Measurements from ENCODE around the gene BABAM2.

BABAM2 gene

GRCh38 chr2:28134262-28134812 lies 243.8 kb downstream of the BABAM2 start:
- TF ChIP-seq L3MBTL2 (conservative IDR thresholded peaks at IDR 0.05) (no peak), CTBP1 (IDR thresholded peaks at IDR 0.05; ENCODE audit: borderline replicate concordance) (no peak)
- ChIA-PET CTCF (no interaction called here), POLR2A (no interaction called here)
- DNase-seq (ENCODE audit: extremely low spot score), result no peak

GRCh38 chr2:28134857-28135256 lies 244.3 kb downstream of the BABAM2 start:
- ChIA-PET POLR2A (no interaction called here), CTCF (no interaction called here)
- DNase-seq (ENCODE audit: extremely low spot score), result no peak
- TF ChIP-seq PKNOX1 (IDR thresholded peaks at IDR 0.05) (no peak), TARDBP (IDR thresholded peaks at IDR 0.05) (no peak), FOXK2 (IDR thresholded peaks at IDR 0.05) (no peak), CTBP1 (IDR thresholded peaks at IDR 0.05; ENCODE audit: borderline replicate concordance) (no peak), LEF1 (IDR thresholded peaks at IDR 0.05; ENCODE audit: borderline replicate concordance) (no peak), SP1 (IDR thresholded peaks at IDR 0.05) (no peak), ARNT (IDR thresholded peaks at IDR 0.05) (no peak), HDGF (IDR thresholded peaks at IDR 0.05; ENCODE audit: borderline replicate concordance) (no peak), ZNF384 (IDR thresholded peaks at IDR 0.05) (no peak)

- TF ChIP-seq FOXM1 (IDR thresholded peaks at IDR 0.05; ENCODE audit: borderline replicate concordance) (no peak), L3MBTL2 (conservative IDR thresholded peaks at IDR 0.05) (no peak), HDGF (IDR thresholded peaks at IDR 0.05; ENCODE audit: borderline replicate concordance) (no peak), ARNT (IDR thresholded peaks at IDR 0.05) (no peak), FOXK2 (IDR thresholded peaks at IDR 0.05) (no peak), BHLHE40 (IDR thresholded peaks at IDR 0.05; ENCODE audit: borderline replicate concordance) (no peak), SUZ12 (IDR thresholded peaks at IDR 0.05) (no peak), ZNF384 (IDR thresholded peaks at IDR 0.05) (no peak), PKNOX1 (IDR thresholded peaks at IDR 0.05) (no peak)
- CTCF ChIA-PET, result no interaction called here
- POLR2A ChIA-PET, result no interaction called here
- DNase-seq (ENCODE audit: extremely low spot score), result no peak
These were observed 244.8 kb downstream of the BABAM2 start for GRCh38 chr2:28135324-28135723.

GRCh38 chr2:28135799-28136198 lies 245.3 kb downstream of the BABAM2 start:
- CTCF ChIA-PET, result no interaction called here
- TF ChIP-seq HDGF (IDR thresholded peaks at IDR 0.05; ENCODE audit: borderline replicate concordance) (no peak), BHLHE40 (IDR thresholded peaks at IDR 0.05; ENCODE audit: borderline replicate concordance) (no peak), NFRKB (IDR thresholded peaks at IDR 0.05) (no peak)
- POLR2A ChIA-PET, result no interaction called here
- no peak for DNase-seq (ENCODE audit: extremely low spot score)

GRCh38 chr2:28136556-28136955 lies 246.0 kb downstream of the BABAM2 start:
- ChIA-PET POLR2A (no interaction called here), CTCF (no interaction called here)
- TF ChIP-seq SUZ12 (IDR thresholded peaks at IDR 0.05), result no peak
- TF ChIP-seq SP1 (IDR thresholded peaks at IDR 0.05), result no peak
- TF ChIP-seq PKNOX1 (IDR thresholded peaks at IDR 0.05), result no peak
- no peak for TF ChIP-seq L3MBTL2 (conservative IDR thresholded peaks at IDR 0.05)
- no peak for TF ChIP-seq FOXA1 (IDR thresholded peaks at IDR 0.05)
- TF ChIP-seq FOXM1 (IDR thresholded peaks at IDR 0.05; ENCODE audit: borderline replicate concordance), result no peak
- no peak for TF ChIP-seq ELF4 (IDR thresholded peaks at IDR 0.05)
- no peak for TF ChIP-seq FOXK2 (IDR thresholded peaks at IDR 0.05)
- no peak for TF ChIP-seq TARDBP (IDR thresholded peaks at IDR 0.05)
- no peak for TF ChIP-seq CTBP1 (IDR thresholded peaks at IDR 0.05; ENCODE audit: borderline replicate concordance)
- no peak for TF ChIP-seq LEF1 (IDR thresholded peaks at IDR 0.05; ENCODE audit: borderline replicate concordance)
- no peak for TF ChIP-seq ZNF384 (IDR thresholded peaks at IDR 0.05)
- no peak for TF ChIP-seq NFRKB (IDR thresholded peaks at IDR 0.05)
- no peak for TF ChIP-seq HDGF (IDR thresholded peaks at IDR 0.05; ENCODE audit: borderline replicate concordance)
- TF ChIP-seq ARNT (IDR thresholded peaks at IDR 0.05), result no peak
- DNase-seq (ENCODE audit: extremely low spot score), result no peak

- ChIA-PET CTCF (no interaction called here), POLR2A (no interaction called here)
- TF ChIP-seq ELF4 (IDR thresholded peaks at IDR 0.05) (no peak), HDGF (IDR thresholded peaks at IDR 0.05; ENCODE audit: borderline replicate concordance) (no peak), FOXM1 (IDR thresholded peaks at IDR 0.05; ENCODE audit: borderline replicate concordance) (no peak), CTBP1 (IDR thresholded peaks at IDR 0.05; ENCODE audit: borderline replicate concordance) (no peak), L3MBTL2 (conservative IDR thresholded peaks at IDR 0.05) (no peak), FOXA1 (IDR thresholded peaks at IDR 0.05) (no peak), ZNF384 (IDR thresholded peaks at IDR 0.05) (no peak), LEF1 (IDR thresholded peaks at IDR 0.05; ENCODE audit: borderline replicate concordance) (no peak), BHLHE40 (IDR thresholded peaks at IDR 0.05; ENCODE audit: borderline replicate concordance) (no peak), SUZ12 (IDR thresholded peaks at IDR 0.05) (no peak), FOXK2 (IDR thresholded peaks at IDR 0.05) (no peak), SP1 (IDR thresholded peaks at IDR 0.05) (no peak)
- no peak for DNase-seq (ENCODE audit: extremely low spot score)
These were observed 246.7 kb downstream of the BABAM2 start for GRCh38 chr2:28137221-28137620.

- CTCF ChIA-PET, result no interaction called here
- POLR2A ChIA-PET, result no interaction called here
- DNase-seq (ENCODE audit: extremely low spot score), result no peak
- no peak for TF ChIP-seq FOXK2 (IDR thresholded peaks at IDR 0.05)
- TF ChIP-seq SUZ12 (IDR thresholded peaks at IDR 0.05), result no peak
- no peak for TF ChIP-seq HDGF (IDR thresholded peaks at IDR 0.05; ENCODE audit: borderline replicate concordance)
- TF ChIP-seq TARDBP (IDR thresholded peaks at IDR 0.05), result no peak
- TF ChIP-seq L3MBTL2 (conservative IDR thresholded peaks at IDR 0.05), result no peak
- no peak for TF ChIP-seq FOXM1 (IDR thresholded peaks at IDR 0.05; ENCODE audit: borderline replicate concordance)
- TF ChIP-seq FOXA1 (IDR thresholded peaks at IDR 0.05), result no peak
- TF ChIP-seq ARNT (IDR thresholded peaks at IDR 0.05), result no peak
- TF ChIP-seq PKNOX1 (IDR thresholded peaks at IDR 0.05), result no peak
- TF ChIP-seq CTBP1 (IDR thresholded peaks at IDR 0.05; ENCODE audit: borderline replicate concordance), result no peak
- no peak for TF ChIP-seq SP1 (IDR thresholded peaks at IDR 0.05)
- no peak for TF ChIP-seq ZNF384 (IDR thresholded peaks at IDR 0.05)
These were observed 251.9 kb downstream of the BABAM2 start for GRCh38 chr2:28142386-28142785.

Measured in HEK293T (cell line).